ENCODE data around the gene SLC2A9. TPM values are rescaled to one million over a fixed set of nuclear protein-coding genes. Genes with fewer than 3 reads are reported as not detected.

SLC2A9 gene
- polyA plus RNA-seq, 4 donors = 9.2 to 10.6 (median 10.3) TPM

DNA sequence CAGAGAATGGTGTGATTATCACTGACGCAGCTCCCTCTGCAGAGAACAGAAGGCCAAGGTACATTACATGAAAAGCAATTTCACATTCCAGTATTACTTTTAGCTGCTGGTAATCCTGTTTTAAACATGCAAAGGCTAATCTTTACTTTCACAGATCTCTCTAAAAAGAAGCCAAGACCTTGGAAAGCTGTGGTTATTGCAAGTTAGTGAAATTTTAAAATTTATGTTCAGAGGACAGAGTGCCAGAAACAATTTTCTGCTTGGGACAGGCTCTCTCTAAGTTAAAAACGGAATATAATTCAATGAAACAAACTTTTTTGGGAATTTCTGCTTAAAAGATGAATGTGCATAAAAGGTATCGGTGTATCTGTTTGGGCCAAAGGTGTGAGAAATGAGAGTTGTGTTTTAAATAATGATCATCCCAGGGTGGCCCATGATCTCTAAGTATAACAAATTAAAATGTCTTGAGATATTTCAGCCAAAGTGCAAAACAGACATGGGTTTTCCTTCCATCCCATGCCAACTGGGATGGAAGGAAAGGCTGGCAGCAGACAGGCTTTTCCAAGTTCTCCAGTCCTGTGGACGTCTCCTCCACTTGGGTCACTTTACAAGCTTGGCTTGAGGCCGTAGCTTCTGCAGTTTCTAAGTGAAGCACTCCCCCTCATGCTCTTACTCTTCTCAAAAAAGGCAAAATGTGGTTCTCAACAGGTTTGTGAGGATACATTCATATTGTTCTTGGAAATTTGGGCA lies 121.8 kb downstream of the SLC2A9 start:
- no peak for DNase-seq (ENCODE audit: low read depth in 4 of 4, low spot score in 3 of 4)

- DNase-seq (ENCODE audit: low read depth in 4 of 4, low spot score in 3 of 4) = peak; percentile 12 to 36 (median 32)
Observed at GRCh38 chr4:9898596-9899305, 122.5 kb downstream of the SLC2A9 start.

- no peak for DNase-seq (ENCODE audit: low read depth in 4 of 4, low spot score in 3 of 4)
Observed at GRCh38 chr4:9895333-9895705, 126.0 kb downstream of the SLC2A9 start.

- no peak for DNase-seq (ENCODE audit: low read depth in 4 of 4, low spot score in 3 of 4)
Observed at GRCh38 chr4:9894644-9895332, 126.5 kb downstream of the SLC2A9 start.

GRCh38 chr4:9893329-9894108 lies 127.8 kb downstream of the SLC2A9 start:
- no peak for DNase-seq (ENCODE audit: low read depth in 4 of 4, low spot score in 3 of 4)

DNA sequence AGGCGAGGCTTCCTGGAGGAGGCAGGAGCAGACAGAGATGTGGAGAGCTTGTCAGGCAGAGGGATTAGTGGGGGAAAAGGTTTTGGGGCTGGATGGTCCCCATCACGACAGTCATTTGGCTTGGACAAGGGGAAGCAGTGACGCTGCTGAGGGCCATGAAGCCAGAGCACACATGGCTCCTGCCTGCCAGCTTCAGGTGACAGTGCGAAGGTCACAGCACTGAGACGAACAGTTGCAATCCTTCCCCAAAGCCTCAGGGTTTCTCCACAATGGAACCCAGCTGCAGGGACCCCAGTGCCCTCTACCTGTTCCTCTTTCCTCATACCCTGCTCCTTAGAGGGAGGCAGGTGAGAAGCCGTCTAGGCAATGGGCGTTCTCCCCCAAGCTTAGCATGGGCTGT lies 129.6 kb downstream of the SLC2A9 start:
- no peak for DNase-seq (ENCODE audit: low read depth in 4 of 4, low spot score in 3 of 4)

DNA sequence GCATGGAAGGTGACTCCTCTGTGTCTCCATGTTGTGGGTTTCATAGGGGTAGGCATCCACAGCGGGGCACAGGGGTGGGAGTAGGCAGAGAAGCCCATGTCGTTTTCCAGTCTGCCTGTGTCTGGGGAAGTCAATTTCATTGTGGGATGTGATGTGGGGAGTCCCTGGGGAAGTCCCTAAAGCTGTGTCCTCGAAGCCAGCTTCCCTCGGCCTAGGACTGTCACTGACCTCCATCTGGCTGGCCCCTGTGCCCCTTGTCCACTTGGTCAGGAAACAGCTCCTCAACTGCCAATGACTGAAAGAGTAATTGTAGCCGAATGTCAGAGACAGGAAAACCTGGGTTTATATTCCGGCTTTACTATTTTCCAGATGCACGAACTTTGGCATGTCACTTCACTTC lies 130.2 kb downstream of the SLC2A9 start:
- no peak for DNase-seq (ENCODE audit: low read depth in 4 of 4, low spot score in 3 of 4)

GRCh38 chr4:9889306-9889705 lies 132.0 kb downstream of the SLC2A9 start:
- no peak for DNase-seq (ENCODE audit: low read depth in 4 of 4, low spot score in 3 of 4)

- no peak for DNase-seq (ENCODE audit: low read depth in 4 of 4, low spot score in 3 of 4)
Observed at GRCh38 chr4:9885958-9886357, 135.3 kb downstream of the SLC2A9 start.

GRCh38 chr4:9880406-9881197 lies 140.7 kb downstream of the SLC2A9 start:
- DNase-seq (ENCODE audit: low read depth in 4 of 4, low spot score in 3 of 4) = no peak

GRCh38 chr4:9877123-9877522 lies 144.2 kb downstream of the SLC2A9 start:
- DNase-seq (ENCODE audit: low read depth in 4 of 4, low spot score in 3 of 4) = no peak

GRCh38 chr4:9875516-9875915 lies 145.8 kb downstream of the SLC2A9 start:
- DNase-seq (ENCODE audit: low read depth in 4 of 4, low spot score in 3 of 4) = no peak

DNA sequence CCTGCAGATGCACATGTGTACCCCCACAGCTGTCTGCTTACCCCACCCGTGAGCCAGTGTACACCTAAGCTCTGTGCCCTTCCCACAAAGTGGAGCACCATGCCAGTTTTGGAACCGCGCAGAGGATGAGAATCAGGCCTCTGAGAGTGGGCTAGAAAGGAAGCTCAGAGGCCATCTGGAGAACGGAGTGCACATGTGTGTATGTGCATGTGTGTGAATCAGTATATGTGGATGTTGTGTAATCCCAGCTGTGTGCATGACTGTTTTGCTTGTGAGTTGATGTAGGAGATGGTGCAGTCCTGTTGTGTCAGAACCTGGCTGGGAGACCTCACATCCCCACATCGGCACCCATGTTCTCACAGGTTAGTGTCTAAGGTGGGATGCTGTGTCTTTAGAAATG lies 146.9 kb downstream of the SLC2A9 start:
- no peak for DNase-seq (ENCODE audit: low read depth in 4 of 4, low spot score in 3 of 4)

DNA sequence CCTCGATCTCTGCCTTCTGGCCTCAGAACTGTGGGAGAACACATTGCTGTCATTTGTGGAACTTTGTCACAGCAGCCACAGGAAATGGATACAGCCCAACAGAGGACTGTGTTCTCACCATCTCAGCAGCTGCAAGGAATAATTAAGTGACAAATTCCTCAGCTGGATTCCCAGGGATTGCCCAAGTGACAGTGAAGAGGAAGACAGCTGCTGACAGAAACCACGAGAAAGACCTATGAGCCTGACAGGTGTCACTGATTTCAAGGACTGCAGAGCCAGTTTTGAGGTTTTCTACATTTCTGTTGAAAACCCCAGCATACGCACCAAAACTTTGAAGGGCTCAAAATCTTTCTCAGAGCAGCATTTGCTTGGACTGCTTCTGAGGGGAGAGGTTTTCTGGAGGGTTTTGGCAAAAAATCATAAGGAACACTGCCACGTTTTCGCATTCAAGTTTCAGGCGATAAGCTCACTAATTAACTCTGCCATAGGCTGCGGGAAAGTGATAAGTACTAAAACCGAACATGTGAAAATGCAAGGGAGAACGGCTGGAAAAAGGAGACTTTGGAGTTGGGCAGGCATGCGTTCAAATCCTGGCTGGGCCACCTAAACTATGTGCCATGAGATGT lies 151.0 kb downstream of the SLC2A9 start:
- no peak for DNase-seq (ENCODE audit: low read depth in 4 of 4, low spot score in 3 of 4)

DNA sequence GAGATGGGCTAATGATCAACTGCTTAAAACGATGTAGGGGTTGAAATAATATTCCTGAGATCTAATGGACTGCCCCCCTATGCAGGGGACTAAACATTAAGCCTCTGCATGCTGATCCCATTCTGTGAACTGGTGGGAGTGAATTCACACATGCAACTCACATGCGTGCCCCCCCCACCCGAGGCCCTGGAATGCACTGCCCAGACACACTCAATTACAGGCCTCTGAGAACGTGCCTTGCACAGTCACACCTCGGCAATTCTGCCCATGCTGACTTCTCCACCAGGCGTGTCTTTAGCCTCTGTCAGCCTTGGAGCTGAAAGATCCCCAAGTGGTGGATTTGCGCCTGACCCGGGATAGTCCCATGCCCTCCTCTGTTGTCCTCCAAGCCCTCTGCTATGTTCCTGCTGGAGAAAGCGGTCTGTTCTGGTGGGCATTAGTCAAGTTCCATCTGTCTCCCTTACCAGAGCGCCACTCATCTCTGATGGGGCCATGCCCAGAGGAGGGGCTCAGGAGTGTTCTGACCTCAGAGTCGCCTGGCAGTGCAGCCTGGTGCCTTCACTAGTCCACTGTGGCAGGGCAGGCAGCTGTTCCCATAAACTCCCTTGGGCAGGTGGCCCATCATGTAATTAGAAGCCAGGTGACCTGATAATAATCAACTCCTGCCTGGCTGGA lies 153.4 kb downstream of the SLC2A9 start:
- peak; percentile 12 to 49 (median 34) for DNase-seq (ENCODE audit: low read depth in 4 of 4, low spot score in 3 of 4)

DNA sequence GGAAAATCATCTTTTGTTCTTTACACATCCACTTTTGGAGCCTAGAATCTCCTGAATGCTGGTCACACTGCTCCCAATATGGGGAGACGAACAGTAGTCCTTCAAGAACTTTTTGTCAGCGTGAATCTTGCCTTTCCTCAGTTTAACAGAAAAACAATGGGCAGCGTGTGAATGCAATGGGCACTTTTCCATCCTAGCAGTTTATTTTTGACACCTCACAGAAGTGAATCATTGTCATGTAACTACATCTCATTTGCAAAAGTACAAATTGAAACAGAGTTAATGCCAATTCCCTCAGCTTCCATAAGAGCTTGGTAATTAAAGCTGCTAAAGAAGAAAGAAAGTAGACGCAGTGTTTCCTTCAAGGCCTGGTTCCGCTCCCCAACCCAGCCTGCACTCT lies 154.4 kb downstream of the SLC2A9 start:
- no peak for DNase-seq (ENCODE audit: low read depth in 4 of 4, low spot score in 3 of 4)

DNA sequence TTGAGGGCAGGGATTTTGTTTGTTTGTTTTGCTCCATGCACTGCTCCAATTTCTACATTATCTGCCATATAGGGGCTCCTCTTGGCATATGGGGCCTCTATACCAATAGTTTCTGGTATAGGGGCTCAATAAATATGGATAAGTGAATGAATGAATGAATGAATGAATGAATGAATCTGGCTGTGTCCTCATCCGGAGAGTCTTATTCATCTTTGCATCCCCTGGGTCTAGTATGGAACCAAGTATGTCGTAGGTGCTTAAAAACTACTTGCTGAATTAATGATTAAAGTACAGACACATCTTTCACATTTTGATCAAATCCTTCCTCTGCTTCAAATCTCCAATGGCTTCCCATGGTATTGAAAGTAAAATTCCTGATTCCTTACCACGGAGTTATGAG lies 159.7 kb downstream of the SLC2A9 start:
- no peak for DNase-seq (ENCODE audit: low read depth in 4 of 4, low spot score in 3 of 4)

DNA sequence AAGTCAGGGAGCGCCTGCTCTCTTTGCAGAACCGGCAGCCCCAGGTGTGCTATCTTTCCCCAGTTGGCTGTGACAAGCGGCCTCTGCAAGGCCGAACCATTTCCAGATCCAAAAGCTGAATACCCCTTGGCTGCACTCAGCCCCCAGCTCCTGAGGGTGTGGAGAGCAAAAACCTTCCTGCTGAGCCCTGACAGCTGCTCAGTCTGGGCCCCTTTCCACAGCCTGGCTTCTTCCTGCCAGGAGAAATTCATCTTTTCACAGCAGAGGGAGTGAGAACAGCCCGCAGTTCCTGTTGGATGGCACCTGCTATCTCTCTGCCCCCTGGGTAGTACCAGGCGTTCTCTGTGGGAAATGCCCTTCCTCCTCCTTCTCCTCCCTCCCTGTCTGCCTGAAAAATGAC lies 161.5 kb downstream of the SLC2A9 start:
- no peak for DNase-seq (ENCODE audit: low read depth in 4 of 4, low spot score in 3 of 4)

- no peak for DNase-seq (ENCODE audit: low read depth in 4 of 4, low spot score in 3 of 4)
Observed at GRCh38 chr4:9849538-9849920, 171.8 kb downstream of the SLC2A9 start.

Measured in right renal pelvis (tissue), 4 donors.